Tibial nerve (tissue), 3 donors: ENCODE data around the gene PTX4.

Experiments
- POLR2A ChIP-seq, 2 donors: fragments of 450-650 bp; IDR thresholded peaks; one replicate each; pipeline ENCODE4 v1.6.1; 2017; ENCODE audit warnings: antibody characterized with exemption in 2 of 2, mild to moderate bottlenecking in 2 of 2, moderate library complexity in 2 of 2
- TF ChIP-seq, protein P1 (sequence below), 5 experiments: fragments of 200-600 bp in 3 of 5; fragments of 450-650 bp in 2 of 5; sonication (generic) in 3 of 5; IDR thresholded peaks; one replicate each; pipeline ENCODE4 v1.5.1; 2016 to 2019; ENCODE audit warnings: antibody characterized with exemption in 5 of 5, mild to moderate bottlenecking in 3 of 5, moderate library complexity in 2 of 5

DNA sequence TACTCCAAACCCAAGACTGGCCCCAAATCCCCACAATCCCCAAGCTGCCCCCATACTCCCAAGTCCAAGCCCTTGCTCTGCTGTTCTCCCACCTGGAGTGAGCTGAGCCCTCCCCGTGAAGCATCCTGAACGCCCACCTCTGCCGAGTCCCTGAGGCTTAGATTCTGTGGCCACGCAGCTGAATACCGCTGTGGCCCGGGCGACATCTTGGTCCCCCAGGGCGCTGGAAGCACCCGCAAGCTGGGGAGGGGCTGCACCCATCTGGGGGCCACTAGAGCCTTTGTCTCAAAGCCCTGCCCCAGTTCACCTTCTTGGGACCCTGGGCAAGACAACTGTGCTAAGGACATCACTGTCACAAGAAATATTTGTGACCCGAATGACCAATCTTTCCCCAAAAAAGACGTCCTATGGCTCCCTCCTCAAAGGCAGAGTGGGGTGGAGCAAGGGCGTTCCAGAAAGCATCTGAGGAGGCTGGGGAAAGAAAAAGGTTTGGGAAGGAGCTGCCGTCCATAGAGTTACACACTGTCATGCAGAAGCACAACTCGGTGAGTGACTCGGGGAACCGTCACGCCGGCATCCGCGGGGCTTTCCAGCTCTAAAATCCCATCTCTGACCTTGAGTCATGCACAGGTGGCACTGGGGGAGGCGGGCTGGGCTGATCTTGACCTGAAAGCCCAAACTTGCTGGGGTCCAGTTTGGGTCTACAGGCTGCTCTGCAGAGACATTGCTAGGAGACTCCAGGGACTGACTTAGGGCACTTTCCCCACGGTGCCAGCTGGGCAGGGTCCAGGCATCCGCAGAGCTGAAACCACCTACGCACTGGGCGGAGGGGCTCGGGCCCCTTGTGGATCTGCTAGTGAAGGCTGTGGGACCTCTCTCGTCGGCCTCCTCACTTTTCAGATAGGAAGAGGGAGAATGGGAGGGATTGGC is 6.6 kb downstream of the PTX4 start:
- TF ChIP-seq, protein P1, sequence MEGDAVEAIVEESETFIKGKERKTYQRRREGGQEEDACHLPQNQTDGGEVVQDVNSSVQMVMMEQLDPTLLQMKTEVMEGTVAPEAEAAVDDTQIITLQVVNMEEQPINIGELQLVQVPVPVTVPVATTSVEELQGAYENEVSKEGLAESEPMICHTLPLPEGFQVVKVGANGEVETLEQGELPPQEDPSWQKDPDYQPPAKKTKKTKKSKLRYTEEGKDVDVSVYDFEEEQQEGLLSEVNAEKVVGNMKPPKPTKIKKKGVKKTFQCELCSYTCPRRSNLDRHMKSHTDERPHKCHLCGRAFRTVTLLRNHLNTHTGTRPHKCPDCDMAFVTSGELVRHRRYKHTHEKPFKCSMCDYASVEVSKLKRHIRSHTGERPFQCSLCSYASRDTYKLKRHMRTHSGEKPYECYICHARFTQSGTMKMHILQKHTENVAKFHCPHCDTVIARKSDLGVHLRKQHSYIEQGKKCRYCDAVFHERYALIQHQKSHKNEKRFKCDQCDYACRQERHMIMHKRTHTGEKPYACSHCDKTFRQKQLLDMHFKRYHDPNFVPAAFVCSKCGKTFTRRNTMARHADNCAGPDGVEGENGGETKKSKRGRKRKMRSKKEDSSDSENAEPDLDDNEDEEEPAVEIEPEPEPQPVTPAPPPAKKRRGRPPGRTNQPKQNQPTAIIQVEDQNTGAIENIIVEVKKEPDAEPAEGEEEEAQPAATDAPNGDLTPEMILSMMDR (IDR thresholded peaks at IDR 0.05), result no peak
- no peak for TF ChIP-seq POLR2A (IDR thresholded peaks at IDR 0.05)
